B cell (primary cell): ENCODE data around the gene MPI. TPM values are rescaled to one million over a fixed set of nuclear protein-coding genes. Genes with fewer than 3 reads are reported as not detected.

Source experiments
- ATAC-seq: fragments of 200-7000 bp; cut with Tn5 transposase; one replicate; pipeline ENCODE4 v1.10.0; 2021; ENCODE audit warnings: low read depth, mild to moderate bottlenecking, moderate number of reproducible peaks, moderate library complexity
- CTCF ChIA-PET: fragments of 350-600 bp; sonication (Branson Sonifier 250); formaldehyde crosslinking; loops from one replicate; lab custom pipeline; 2021; ENCODE audit warnings: antibody characterized with exemption, inconsistent platforms; lab: Charles Lee
- POLR2A ChIA-PET: fragments of 350-600 bp; sonication (Branson Sonifier 250); formaldehyde crosslinking; loops from one replicate; lab custom pipeline; 2021; ENCODE audit warnings: antibody characterized with exemption; lab: Charles Lee
- DNase-seq: peaks from one replicate; pipeline ENCODE4 v3.0.0; 2013
- H2AFZ ChIP-seq: 2 replicates; pipeline ENCODE4 v1.6.1; 2012; ENCODE audit warnings: mild to moderate bottlenecking, low read depth, low read length; ENCODE audit not compliant: insufficient read depth, poor library complexity, severe bottlenecking
- H3K27ac ChIP-seq, 2 donors: 1 replicate in 1 of 2; 2 replicates in 1 of 2; pipeline ENCODE4 v1.5.1; 2012 to 2013; ENCODE audit warnings: low read length in 2 of 2, mild to moderate bottlenecking in 2 of 2, moderate library complexity in 1 of 2
- H3K27me3 ChIP-seq, 4 experiments: fragments of 200-600 bp in 1 of 4; sonication (generic) in 1 of 4; replicated peaks in 1 of 4; 1 replicate in 2 of 4; 2 replicates in 2 of 4; pipeline versions ENCODE4 v1.6.1 to v1.7.0; 2013 to 2016; ENCODE audit warnings: low read length in 3 of 4, mild to moderate bottlenecking in 2 of 4, mixed read lengths in 1 of 4, moderate library complexity in 1 of 4; ENCODE audit not compliant: insufficient read depth in 4 of 4, control insufficient read depth in 3 of 4; ENCODE audit errors: control extremely low read depth in 1 of 4
- H3K36me3 ChIP-seq, 2 experiments: replicated peaks in 1 of 2; 1 replicate in 1 of 2; 2 replicates in 1 of 2; pipeline versions ENCODE4 v1.6.1 to v1.7.1; 2013; ENCODE audit warnings: low read length in 1 of 2; ENCODE audit not compliant: insufficient read depth in 2 of 2, control insufficient read depth in 1 of 2; ENCODE audit errors: control extremely low read depth in 1 of 2, extremely low read depth in 1 of 2
- H3K4me1 ChIP-seq, 2 donors: fragments of 200-600 bp in 1 of 2; sonication (generic) in 1 of 2; 1 replicate in 1 of 2; 2 replicates in 1 of 2; pipeline versions ENCODE4 v1.5.1 to v1.6.1; 2013 to 2017; ENCODE audit warnings: low read length in 2 of 2; ENCODE audit not compliant: control insufficient read depth in 2 of 2, insufficient read depth in 2 of 2
- H3K4me2 ChIP-seq: replicated peaks from 2 replicates; pipeline ENCODE3; 2012; ENCODE audit warnings: mild to moderate bottlenecking, low read depth, low read length; ENCODE audit not compliant: poor library complexity, severe bottlenecking
- H3K4me3 ChIP-seq, 5 experiments: fragments of 200-600 bp in 1 of 5; sonication (generic) in 1 of 5; 1 replicate in 3 of 5; 2 replicates in 2 of 5; pipeline versions ENCODE4 v1.5.1 to v1.7.0; 2011 to 2016; ENCODE audit warnings: low read length in 4 of 5, mild to moderate bottlenecking in 4 of 5, low read depth in 2 of 5, control low read depth in 1 of 5, moderate library complexity in 1 of 5; ENCODE audit not compliant: insufficient read depth in 1 of 5; ENCODE audit errors: control extremely low read depth in 1 of 5, extremely low read depth in 1 of 5
- H3K79me2 ChIP-seq: fragments of 200-600 bp; sonication (generic); one replicate; pipeline ENCODE4 v1.6.0; 2016; ENCODE audit warnings: low read length; ENCODE audit not compliant: control insufficient read depth, insufficient read depth
- H3K9ac ChIP-seq: fragments of 200-600 bp; sonication (generic); 2 replicates; pipeline ENCODE4 v1.6.1; 2017; ENCODE audit warnings: mild to moderate bottlenecking, low read length, moderate library complexity
- H3K9me3 ChIP-seq, 3 donors: one replicate each; pipeline versions ENCODE4 v1.6.1 to v1.7.1; 2013; ENCODE audit warnings: low read length in 2 of 3; ENCODE audit not compliant: control insufficient read depth in 2 of 3, insufficient read depth in 1 of 3; ENCODE audit errors: control extremely low read depth in 1 of 3
- H4K20me1 ChIP-seq: 2 replicates; pipeline ENCODE4 v1.6.0; 2012; ENCODE audit warnings: mild to moderate bottlenecking, low read length; ENCODE audit not compliant: insufficient read depth, control insufficient read depth, poor library complexity, severe bottlenecking
- H3K27ac Mint-ChIP-seq: one replicate; pipeline ENCODE4 v1.8.0; 2021; ENCODE audit warnings: mixed read lengths
- H3K27me3 Mint-ChIP-seq: one replicate; pipeline ENCODE4 v1.8.0; 2021; ENCODE audit warnings: mixed read lengths
- H3K4me1 Mint-ChIP-seq: one replicate; pipeline ENCODE4 v1.8.0; 2021; ENCODE audit warnings: mixed read lengths
- H3K4me3 Mint-ChIP-seq: one replicate; pipeline ENCODE4 v1.8.0; 2021; ENCODE audit warnings: mixed read lengths
- H3K9me3 Mint-ChIP-seq: one replicate; pipeline ENCODE4 v1.8.0; 2022; ENCODE audit warnings: mixed read lengths; ENCODE audit not compliant: insufficient read depth
- EZH2 ChIP-seq: IDR thresholded peaks from 2 replicates; pipeline ENCODE4 v1.6.1; 2012; ENCODE audit warnings: borderline replicate concordance, low read depth, mild to moderate bottlenecking, moderate library complexity, low read length; ENCODE audit not compliant: insufficient read depth, poor library complexity, severe bottlenecking
- WGBS: methylation state at CpG from one replicate; pipeline ENCODE4 v1.1.5; 2013; ENCODE audit warnings: missing lambda C conversion rate; ENCODE audit not compliant: insufficient coverage; 5-methylcytosine and 5-hydroxymethylcytosine counted together
- intact Hi-C: fragments of 100-400 bp; cut with micrococcal nuclease; formaldehyde crosslinking; loops from one replicate; pipeline ENCODE4 v1.10.0; 2022
- polyA plus RNA-seq: library from polyadenylated mRNA; depleted of rRNA; stranded (reverse); fragments of >200 nt; gene quantifications from 2 replicates; pipeline ENCODE4 v1.2.3, GENCODE V29; 2012
- total RNA-seq, 2 donors: library from RNA; stranded (reverse); fragments of 120-200 nt in 1 of 2; gene quantifications; 1 replicate in 1 of 2; 2 replicates in 1 of 2; pipeline versions ENCODE4 v1.2.3 to v1.2.4, GENCODE V29; 2013 to 2022
- TF ChIP-seq, protein P1 (sequence below): fragments of 200-600 bp; IDR thresholded peaks from one replicate; pipeline ENCODE4 v1.8.0; 2022; ENCODE audit warnings: antibody characterized with exemption, mild to moderate bottlenecking

MPI gene
- total and polyA plus RNA-seq, 2 donors (not counting 1 experiment from before 2014, with no cell fraction given) = 37.2 to 59.8 TPM

DNA sequence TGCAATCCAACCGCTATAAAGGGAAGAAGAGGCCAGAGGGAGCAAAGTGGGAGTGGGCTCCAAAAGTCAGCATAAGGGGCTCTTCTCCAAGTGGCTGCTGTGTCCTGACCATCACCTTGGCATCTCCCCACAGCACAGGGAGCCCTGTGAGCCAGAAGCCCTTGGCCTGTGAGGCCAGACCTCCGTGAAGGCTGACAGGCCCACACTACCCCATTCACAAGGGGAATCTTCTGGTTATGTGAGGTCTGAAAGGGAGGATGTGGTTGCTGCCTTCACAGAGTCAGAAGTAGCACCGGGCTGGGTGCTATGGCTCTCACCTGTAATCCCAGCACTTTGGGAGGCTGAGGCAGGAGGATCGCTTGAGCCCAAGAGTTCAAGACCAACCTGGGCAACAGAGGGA, 44.3 kb upstream of the MPI start:
- Histone ChIP-seq H3K27me3 (no peaks in the 10 kb centered on the region), H2AFZ (peak overlapping the region; percentile 46), H3K4me1 (peaks cover 26 to 40% of the 10 kb centered on the region in 2 donors), H3K27ac (peak overlapping the region; percentile 24 to 81), H3K4me3 (no peak overlapping the region), H3K79me2 (peaks cover 7% of the 10 kb centered on the region), H4K20me1 (no peaks in the 10 kb centered on the region), H3K9me3 (no peaks in the 10 kb centered on the region), H3K9ac (no peak overlapping the region), H3K36me3 (peaks cover 1 to 36% of the 10 kb centered on the region in 2 experiments), H3K4me2 (peak overlapping the region; percentile 48)
- no peak for TF ChIP-seq EZH2
- TF ChIP-seq, protein P1, sequence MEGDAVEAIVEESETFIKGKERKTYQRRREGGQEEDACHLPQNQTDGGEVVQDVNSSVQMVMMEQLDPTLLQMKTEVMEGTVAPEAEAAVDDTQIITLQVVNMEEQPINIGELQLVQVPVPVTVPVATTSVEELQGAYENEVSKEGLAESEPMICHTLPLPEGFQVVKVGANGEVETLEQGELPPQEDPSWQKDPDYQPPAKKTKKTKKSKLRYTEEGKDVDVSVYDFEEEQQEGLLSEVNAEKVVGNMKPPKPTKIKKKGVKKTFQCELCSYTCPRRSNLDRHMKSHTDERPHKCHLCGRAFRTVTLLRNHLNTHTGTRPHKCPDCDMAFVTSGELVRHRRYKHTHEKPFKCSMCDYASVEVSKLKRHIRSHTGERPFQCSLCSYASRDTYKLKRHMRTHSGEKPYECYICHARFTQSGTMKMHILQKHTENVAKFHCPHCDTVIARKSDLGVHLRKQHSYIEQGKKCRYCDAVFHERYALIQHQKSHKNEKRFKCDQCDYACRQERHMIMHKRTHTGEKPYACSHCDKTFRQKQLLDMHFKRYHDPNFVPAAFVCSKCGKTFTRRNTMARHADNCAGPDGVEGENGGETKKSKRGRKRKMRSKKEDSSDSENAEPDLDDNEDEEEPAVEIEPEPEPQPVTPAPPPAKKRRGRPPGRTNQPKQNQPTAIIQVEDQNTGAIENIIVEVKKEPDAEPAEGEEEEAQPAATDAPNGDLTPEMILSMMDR = no peak
- CTCF ChIA-PET = no interaction called here
- H3K27me3 Mint-ChIP-seq = no peaks in the 10 kb centered on the region
- intact Hi-C loops = no loop called here
- peak overlapping the region; percentile 90 for H3K27ac Mint-ChIP-seq
- WGBS = 75% methylated on average over 2 of the region's 4 CpGs
- DNase-seq (no peak), ATAC-seq (no peak)
- H3K9me3 Mint-ChIP-seq = no peaks in the 10 kb centered on the region
- peaks cover 46% of the 10 kb centered on the region for H3K4me1 Mint-ChIP-seq
- POLR2A ChIA-PET = no interaction called here
- peak overlapping the region; percentile 45 for H3K4me3 Mint-ChIP-seq

DNA sequence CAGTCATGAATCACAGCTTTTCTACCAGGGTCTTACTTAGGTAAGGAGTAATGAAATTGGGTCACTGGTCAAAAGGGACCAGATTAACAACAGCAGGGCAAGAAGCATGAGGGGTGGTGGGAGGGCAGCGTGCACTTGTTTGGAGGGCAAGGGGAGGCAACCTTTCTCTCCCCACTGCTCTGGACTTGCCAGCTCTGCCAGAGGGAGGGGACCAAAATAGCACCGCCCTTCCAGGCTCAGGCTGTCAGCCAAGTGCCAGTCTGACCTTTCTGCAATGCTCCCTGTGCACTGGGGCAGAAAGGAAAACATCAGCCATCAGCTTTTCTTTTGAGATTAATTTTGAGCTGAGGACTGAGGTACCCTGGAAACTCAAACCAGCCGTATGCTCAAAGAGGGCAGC, 42.4 kb upstream of the MPI start:
- H3K27ac Mint-ChIP-seq = peak overlapping the region; percentile 35

More for the DNA sequence above, 42.4 kb upstream of the MPI start:
- H3K79me2 ChIP-seq = peaks cover 3% of the 10 kb centered on the region
- H3K4me3 ChIP-seq = no peak overlapping the region
- CTCF ChIA-PET = interaction anchor here (0.7 to 1.4 kb wide), 4 partner anchors 15 to 76 kb away, joined by 3 to 5 read pairs (median 3); no protein-coding TSS in a partner anchor
- H3K27ac ChIP-seq = no peak overlapping the region
- ATAC-seq (no peak), DNase-seq (no peak)
- TF ChIP-seq, protein P1 = no peak
- TF ChIP-seq EZH2 = no peak
- Mint-ChIP-seq H3K9me3 (no peaks in the 10 kb centered on the region), H3K4me3 (no peak overlapping the region), H3K4me1 (peaks cover 32% of the 10 kb centered on the region), H3K27me3 (no peaks in the 10 kb centered on the region)
- no peak overlapping the region for H3K4me2 ChIP-seq
- H3K4me1 ChIP-seq = peaks cover 19 to 31% of the 10 kb centered on the region in 2 donors
- POLR2A ChIA-PET = no interaction called here
- no peak overlapping the region for H2AFZ ChIP-seq
- H3K36me3 ChIP-seq = peaks cover 1 to 55% of the 10 kb centered on the region in 2 experiments
- H3K9ac ChIP-seq = no peak overlapping the region
- 97% methylated on average over 2 of the region's 3 CpGs for WGBS
- no peaks in the 10 kb centered on the region for H3K9me3 ChIP-seq
- no peaks in the 10 kb centered on the region for H3K27me3 ChIP-seq
- intact Hi-C loops = no loop called here
- peaks cover 6% of the 10 kb centered on the region for H4K20me1 ChIP-seq
